ENCODE results near the gene SCO1.

SCO1 gene

GRCh38 chr17:10724546-10725195 lies 27.3 kb upstream of the SCO1 start:
- DNase-seq (ENCODE audit: low read depth): no peak
- TF ChIP-seq CTCF (IDR thresholded peaks at IDR 0.05; ENCODE audit: control insufficient read depth, extremely low read depth, insufficient read depth): no peak
- no peak overlapping the region for H3K4me3 ChIP-seq (ENCODE audit: low read depth, low read length)

- DNase-seq (ENCODE audit: low read depth): no peak
- H3K4me3 ChIP-seq (ENCODE audit: low read depth, low read length): no peak overlapping the region
- TF ChIP-seq CTCF (IDR thresholded peaks at IDR 0.05; ENCODE audit: control insufficient read depth, extremely low read depth, insufficient read depth): no peak
Observed at GRCh38 chr17:10718547-10718946, 21.2 kb upstream of the SCO1 start.

- TF ChIP-seq CTCF (IDR thresholded peaks at IDR 0.05; ENCODE audit: control insufficient read depth, extremely low read depth, insufficient read depth): no peak
- no peak overlapping the region for H3K4me3 ChIP-seq (ENCODE audit: low read depth, low read length)
- DNase-seq (ENCODE audit: low read depth): no peak
Observed at GRCh38 chr17:10716218-10716617, 18.9 kb upstream of the SCO1 start.

- TF ChIP-seq CTCF (IDR thresholded peaks at IDR 0.05; ENCODE audit: control insufficient read depth, extremely low read depth, insufficient read depth): no peak
- H3K4me3 ChIP-seq (ENCODE audit: low read depth, low read length): no peak overlapping the region
- no peak for DNase-seq (ENCODE audit: low read depth)
Observed at GRCh38 chr17:10713318-10713717, 16.0 kb upstream of the SCO1 start.

- no peak for TF ChIP-seq CTCF (IDR thresholded peaks at IDR 0.05; ENCODE audit: control insufficient read depth, extremely low read depth, insufficient read depth)
- no peak for DNase-seq (ENCODE audit: low read depth)
Observed at GRCh38 chr17:10705727-10706126, 8.4 kb upstream of the SCO1 start.

GRCh38 chr17:10702574-10702973 lies 5.2 kb upstream of the SCO1 start:
- H3K4me3 ChIP-seq (ENCODE audit: low read depth, low read length): no peak overlapping the region
- no peak for TF ChIP-seq CTCF (IDR thresholded peaks at IDR 0.05; ENCODE audit: control insufficient read depth, extremely low read depth, insufficient read depth)
- DNase-seq (ENCODE audit: low read depth): no peak

More at GRCh38 chr17:10705727-10706126, 8.4 kb upstream of the SCO1 start:
- no peak overlapping the region for H3K4me3 ChIP-seq (ENCODE audit: low read depth, low read length)

GRCh38 chr17:10699856-10700255 lies 2.5 kb upstream of the SCO1 start:
- no peak overlapping the region for H3K4me3 ChIP-seq (ENCODE audit: low read depth, low read length)
- DNase-seq (ENCODE audit: low read depth): no peak
- TF ChIP-seq CTCF (IDR thresholded peaks at IDR 0.05; ENCODE audit: control insufficient read depth, extremely low read depth, insufficient read depth): no peak

Data from LNCaP clone FGC (cell line).